ENCODE data around the gene RTN4R.

The RTN4R gene

GRCh38 chr22:20256027-20256426 is 12.1 kb downstream of the RTN4R start:
- no peak for DNase-seq

GRCh38 chr22:20254975-20255946 is 12.9 kb downstream of the RTN4R start:
- DNase-seq = no peak

GRCh38 chr22:20253161-20253560 is 15.0 kb downstream of the RTN4R start:
- no peak for DNase-seq

GRCh38 chr22:20251981-20252380 is 16.1 kb downstream of the RTN4R start:
- DNase-seq = no peak

GRCh38 chr22:20251491-20251890 is 16.6 kb downstream of the RTN4R start:
- DNase-seq = no peak

GRCh38 chr22:20249797-20250354 is 18.2 kb downstream of the RTN4R start:
- no peak for DNase-seq

- DNase-seq = no peak
These were observed 19.6 kb downstream of the RTN4R start for GRCh38 chr22:20248461-20248978.

- no peak for DNase-seq
These were observed 20.4 kb downstream of the RTN4R start for GRCh38 chr22:20247608-20248171.

GRCh38 chr22:20247010-20247505 is 21.1 kb downstream of the RTN4R start:
- DNase-seq = peak; percentile 18

GRCh38 chr22:20246368-20247009 is 21.6 kb downstream of the RTN4R start:
- no peak for DNase-seq

- DNase-seq = no peak
These were observed 22.3 kb downstream of the RTN4R start for GRCh38 chr22:20245577-20246367.

- DNase-seq = no peak
These were observed 23.2 kb downstream of the RTN4R start for GRCh38 chr22:20244691-20245576.

- DNase-seq = no peak
These were observed 23.9 kb downstream of the RTN4R start for GRCh38 chr22:20244250-20244648.

- DNase-seq = peak; percentile 70
These were observed 24.4 kb downstream of the RTN4R start for GRCh38 chr22:20243537-20244249.

GRCh38 chr22:20243176-20243536 is 25.0 kb downstream of the RTN4R start:
- no peak for DNase-seq

- no peak for DNase-seq
These were observed 25.5 kb downstream of the RTN4R start for GRCh38 chr22:20242393-20243175.

- DNase-seq = no peak
These were observed 26.3 kb downstream of the RTN4R start for GRCh38 chr22:20241579-20242392.

GRCh38 chr22:20240900-20241299 is 27.2 kb downstream of the RTN4R start:
- no peak for DNase-seq

- no peak for DNase-seq
These were observed 27.7 kb downstream of the RTN4R start for GRCh38 chr22:20240447-20240764.

All from EL (cell line).